SK-N-SH treated with all-trans-retinoic acid at 6 μM for 48 hours (cell line): Measurements from ENCODE around the gene HERC4.
"Not testable (repeated sequence)": the region's sequence is repeated elsewhere in the genome, so short reads cannot be mapped to it uniquely, and the experiment has no call there.

Experiments
- ATAC-seq: fragments of 200-7000 bp; cut with Tn5 transposase; 3 replicates; pipeline ENCODE4 v1.9.1; 2020; ENCODE audit warnings: mild to moderate bottlenecking, moderate library complexity
- ARNTL ChIP-seq: fragments of 450-650 bp; formaldehyde crosslinking; IDR thresholded peaks from 2 replicates; pipeline ENCODE4 v1.5.0; 2020; ENCODE audit warnings: low read depth, mild to moderate bottlenecking, moderate library complexity, borderline replicate concordance
- BACH2 ChIP-seq: fragments of 250-450 bp; sonication (Bioruptor Pico); IDR thresholded peaks from 2 replicates; pipeline ENCODE4 v1.9.0; 2021; ENCODE audit warnings: mild to moderate bottlenecking, borderline replicate concordance
- CREB5 ChIP-seq: fragments of 250-450 bp; sonication (Bioruptor Pico); IDR thresholded peaks from 2 replicates; pipeline ENCODE4 v1.5.1; 2020; ENCODE audit warnings: low read depth, mild to moderate bottlenecking, moderate library complexity
- CSDC2 ChIP-seq: fragments of 250-450 bp; sonication (Bioruptor Pico); IDR thresholded peaks from 2 replicates; pipeline ENCODE4 v1.5.0; 2020; ENCODE audit warnings: mild to moderate bottlenecking, moderate library complexity
- CSRNP3 ChIP-seq: fragments of 250-450 bp; sonication (Bioruptor Pico); IDR thresholded peaks from 2 replicates; pipeline ENCODE4 v1.5.1; 2021; ENCODE audit warnings: mild to moderate bottlenecking, moderate library complexity
- OSR1 ChIP-seq: fragments of 250-450 bp; sonication (Bioruptor Pico); IDR thresholded peaks from 2 replicates; pipeline ENCODE4 v1.8.0; 2022; ENCODE audit warnings: moderate library complexity, mild to moderate bottlenecking, inconsistent platforms
- PATZ1 ChIP-seq: fragments of 250-450 bp; sonication (Bioruptor Pico); IDR thresholded peaks from 2 replicates; pipeline ENCODE4 v1.8.0; 2020; ENCODE audit warnings: mild to moderate bottlenecking, moderate library complexity, borderline replicate concordance
- POU6F1 ChIP-seq: fragments of 250-450 bp; sonication (Bioruptor Pico); IDR thresholded peaks from 2 replicates; pipeline ENCODE4 v1.8.0; 2021; ENCODE audit warnings: low read depth, mild to moderate bottlenecking, moderate library complexity, borderline replicate concordance
- PPARA ChIP-seq: fragments of 250-450 bp; sonication (Bioruptor Pico); IDR thresholded peaks from 2 replicates; pipeline ENCODE4 v1.5.0; 2020; ENCODE audit warnings: mild to moderate bottlenecking, borderline replicate concordance
- RARB ChIP-seq: fragments of 250-450 bp; sonication (Bioruptor Pico); IDR thresholded peaks from 2 replicates; pipeline ENCODE4 v1.8.0; 2021; ENCODE audit warnings: mild to moderate bottlenecking, moderate library complexity
- SNAI2 ChIP-seq: fragments of 250-450 bp; sonication (Bioruptor Pico); IDR thresholded peaks from 2 replicates; pipeline ENCODE4 v1.5.0; 2020; ENCODE audit warnings: mild to moderate bottlenecking, moderate library complexity
- TOX ChIP-seq: fragments of 250-450 bp; sonication (Bioruptor Pico); IDR thresholded peaks from 2 replicates; pipeline ENCODE4 v1.8.0; 2021; ENCODE audit warnings: mild to moderate bottlenecking, moderate library complexity, borderline replicate concordance
- ZFP3 ChIP-seq: fragments of 250-450 bp; sonication (Bioruptor Pico); IDR thresholded peaks from 2 replicates; pipeline ENCODE4 v1.5.0; 2020; ENCODE audit warnings: mild to moderate bottlenecking, moderate library complexity
- ZFP30 ChIP-seq: fragments of 450-650 bp; formaldehyde crosslinking; IDR thresholded peaks from 2 replicates; pipeline ENCODE4 v1.5.0; 2022; ENCODE audit warnings: mild to moderate bottlenecking, moderate library complexity
- ZNF565 ChIP-seq: fragments of 450-650 bp; formaldehyde crosslinking; conservative IDR thresholded peaks from 2 replicates; pipeline ENCODE4 v1.5.0; 2020; ENCODE audit warnings: low read depth, mild to moderate bottlenecking, moderate library complexity
- ZNF70 ChIP-seq: fragments of 450-650 bp; formaldehyde crosslinking; IDR thresholded peaks from 2 replicates; pipeline ENCODE4 v1.5.0; 2020; ENCODE audit warnings: mild to moderate bottlenecking, moderate library complexity
- ZNF8 ChIP-seq: fragments of 450-650 bp; formaldehyde crosslinking; IDR thresholded peaks from 2 replicates; pipeline ENCODE4 v1.5.0; 2020; ENCODE audit warnings: mild to moderate bottlenecking, moderate library complexity

Gene HERC4

GRCh38 chr10:68079434-68079833, 4.4 kb upstream of the HERC4 start:
- no peak for ATAC-seq
- TF ChIP-seq TOX (CRISPR knock-in tag): no peak
- no peak for TF ChIP-seq BACH2
- no peak for TF ChIP-seq SNAI2 (CRISPR knock-in tag)
- TF ChIP-seq ZFP3 (CRISPR knock-in tag): no peak
- no peak for TF ChIP-seq CSDC2 (CRISPR knock-in tag)
- TF ChIP-seq OSR1: no peak
- TF ChIP-seq POU6F1 (CRISPR knock-in tag): no peak
- TF ChIP-seq CREB5 (CRISPR knock-in tag): no peak
- TF ChIP-seq PPARA (CRISPR knock-in tag): no peak
- no peak for TF ChIP-seq ZNF70

GRCh38 chr10:68077026-68077425, 1.9 kb upstream of the HERC4 start:
- TF ChIP-seq ZNF70 (no peak), ZFP3 (CRISPR knock-in tag) (no peak), RARB (no peak)
- no peak for ATAC-seq

- not testable (repeated sequence) for ATAC-seq
Measured at GRCh38 chr10:68076081-68076480, 998 bp upstream of the HERC4 start.

- TF ChIP-seq ZFP30 (CRISPR knock-in tag): no peak
- TF ChIP-seq CSRNP3 (CRISPR knock-in tag): no peak
- no peak for TF ChIP-seq PPARA (CRISPR knock-in tag)
- TF ChIP-seq ARNTL (CRISPR knock-in tag): no peak
- no peak for TF ChIP-seq ZNF70
- no peak for TF ChIP-seq ZNF8 (CRISPR knock-in tag)
- TF ChIP-seq ZNF565: no peak
- TF ChIP-seq RARB: no peak
- no peak for TF ChIP-seq POU6F1 (CRISPR knock-in tag)
- no peak for ATAC-seq
Measured at GRCh38 chr10:68075550-68076004, 494 bp upstream of the HERC4 start.

GRCh38 chr10:68074031-68074774, 880 bp downstream of the HERC4 start:
- no peak for TF ChIP-seq ZNF70
- TF ChIP-seq ARNTL (CRISPR knock-in tag): no peak
- no peak for TF ChIP-seq OSR1
- no peak for TF ChIP-seq PATZ1 (CRISPR knock-in tag)
- TF ChIP-seq, all 23 proteins: peak for 0
- peak; percentile 37 for ATAC-seq
